MG63 (cell line): Measurements from ENCODE around the gene CORO1C. TPM values are rescaled to one million over a fixed set of nuclear protein-coding genes. Genes with fewer than 3 reads are reported as not detected.

Source experiments
- DNase-seq: peaks from one replicate; pipeline ENCODE4 v3.0.0-alpha.2; 2020
- H3K27me3 ChIP-seq: fragments of 250-450 bp; sonication (Bioruptor Pico); 2 replicates; pipeline ENCODE4 v1.5.1; 2020; ENCODE audit warnings: mild to moderate bottlenecking, moderate library complexity
- H3K36me3 ChIP-seq: fragments of 250-450 bp; sonication (Bioruptor Pico); 2 replicates; pipeline ENCODE4 v1.5.1; 2020; ENCODE audit warnings: mild to moderate bottlenecking, moderate library complexity
- H3K4me3 ChIP-seq: fragments of 250-450 bp; sonication (Bioruptor Pico); 2 replicates; pipeline ENCODE4 v1.5.1; 2020; ENCODE audit warnings: mild to moderate bottlenecking, moderate library complexity
- H3K9me3 ChIP-seq: fragments of 250-450 bp; sonication (Bioruptor Pico); 2 replicates; pipeline ENCODE4 v1.5.1; 2020; ENCODE audit warnings: mild to moderate bottlenecking, moderate library complexity
- total RNA-seq: library from RNA; depleted of rRNA; stranded (reverse); fragments of >200 nt; shearing (Covaris generic); gene quantifications from 2 replicates; pipeline ENCODE4 v1.2.3, GENCODE V29; 2014; ENCODE audit warnings: low replicate concordance

The CORO1C gene
- total RNA-seq, 1 experiment from 2014 or later = 229 TPM

- H3K9me3 ChIP-seq = no peaks in the 10 kb centered on the region
- no peaks in the 10 kb centered on the region for H3K27me3 ChIP-seq
- peak overlapping the region; percentile 87 for H3K4me3 ChIP-seq
- no peak for DNase-seq
- peaks cover 19% of the 10 kb centered on the region for H3K36me3 ChIP-seq
Observed at GRCh38 chr12:108732489-108733229, 1.3 kb upstream of the CORO1C start.

GRCh38 chr12:108731866-108732461, 646 bp upstream of the CORO1C start:
- Histone ChIP-seq H3K36me3 (peaks cover 26% of the 10 kb centered on the region), H3K27me3 (no peaks in the 10 kb centered on the region), H3K4me3 (peak overlapping the region; percentile 87), H3K9me3 (no peaks in the 10 kb centered on the region)
- peak; percentile 97 for DNase-seq

- H3K36me3 ChIP-seq = peaks cover 31% of the 10 kb centered on the region
- no peaks in the 10 kb centered on the region for H3K27me3 ChIP-seq
- H3K9me3 ChIP-seq = no peaks in the 10 kb centered on the region
- H3K4me3 ChIP-seq = peak overlapping the region; percentile 87
- peak; percentile 94 for DNase-seq
Observed at GRCh38 chr12:108730365-108731104, 783 bp downstream of the CORO1C start.

- no peaks in the 10 kb centered on the region for H3K9me3 ChIP-seq
- H3K36me3 ChIP-seq = peaks cover 35% of the 10 kb centered on the region
- H3K4me3 ChIP-seq = peak overlapping the region; percentile 87
- DNase-seq = no peak
- H3K27me3 ChIP-seq = no peaks in the 10 kb centered on the region
Observed at GRCh38 chr12:108729612-108730364, 1.5 kb downstream of the CORO1C start.

GRCh38 chr12:108728820-108729611, 2.3 kb downstream of the CORO1C start:
- Histone ChIP-seq H3K9me3 (no peaks in the 10 kb centered on the region), H3K4me3 (peak overlapping the region; percentile 87), H3K27me3 (no peaks in the 10 kb centered on the region), H3K36me3 (peaks cover 42% of the 10 kb centered on the region)
- no peak for DNase-seq

- peaks cover 48% of the 10 kb centered on the region for H3K36me3 ChIP-seq
- H3K9me3 ChIP-seq = no peaks in the 10 kb centered on the region
- H3K4me3 ChIP-seq = peak overlapping the region; percentile 87
- no peaks in the 10 kb centered on the region for H3K27me3 ChIP-seq
- no peak for DNase-seq
Observed at GRCh38 chr12:108727868-108728735, 3.2 kb downstream of the CORO1C start.

GRCh38 chr12:108727161-108727560, 4.2 kb downstream of the CORO1C start:
- Histone ChIP-seq H3K27me3 (no peaks in the 10 kb centered on the region), H3K9me3 (no peaks in the 10 kb centered on the region), H3K4me3 (peak overlapping the region; percentile 87), H3K36me3 (peaks cover 48% of the 10 kb centered on the region)
- DNase-seq = no peak

GRCh38 chr12:108724890-108725151, 6.5 kb downstream of the CORO1C start:
- Histone ChIP-seq H3K36me3 (peaks cover 52% of the 10 kb centered on the region), H3K9me3 (no peaks in the 10 kb centered on the region), H3K27me3 (no peaks in the 10 kb centered on the region), H3K4me3 (no peak overlapping the region)
- DNase-seq = no peak

GRCh38 chr12:108724054-108724889, 7.0 kb downstream of the CORO1C start:
- Histone ChIP-seq H3K9me3 (no peaks in the 10 kb centered on the region), H3K27me3 (no peaks in the 10 kb centered on the region), H3K4me3 (no peak overlapping the region), H3K36me3 (peaks cover 54% of the 10 kb centered on the region)
- DNase-seq = peak; percentile 31

GRCh38 chr12:108722992-108723766, 8.1 kb downstream of the CORO1C start:
- Histone ChIP-seq H3K4me3 (no peak overlapping the region), H3K9me3 (no peaks in the 10 kb centered on the region)

GRCh38 chr12:108722463-108722862, 8.9 kb downstream of the CORO1C start:
- DNase-seq = no peak
- no peaks in the 10 kb centered on the region for H3K9me3 ChIP-seq
- peak overlapping the region; percentile 1; the same call in 1 of the 2 replicates for H3K4me3 ChIP-seq
- H3K36me3 ChIP-seq = peaks cover 47% of the 10 kb centered on the region
- H3K27me3 ChIP-seq = no peaks in the 10 kb centered on the region

More at GRCh38 chr12:108722992-108723766, 8.1 kb downstream of the CORO1C start:
- Histone ChIP-seq H3K27me3 (no peaks in the 10 kb centered on the region), H3K36me3 (peaks cover 47% of the 10 kb centered on the region)
- peak; percentile 63 for DNase-seq

- peaks cover 47% of the 10 kb centered on the region for H3K36me3 ChIP-seq
- H3K4me3 ChIP-seq = no peak overlapping the region
- DNase-seq = no peak
- H3K27me3 ChIP-seq = no peaks in the 10 kb centered on the region
- no peaks in the 10 kb centered on the region for H3K9me3 ChIP-seq
Observed at GRCh38 chr12:108721824-108722223, 9.5 kb downstream of the CORO1C start.

- peak; percentile 43 for DNase-seq
- no peaks in the 10 kb centered on the region for H3K9me3 ChIP-seq
- no peaks in the 10 kb centered on the region for H3K27me3 ChIP-seq
- H3K4me3 ChIP-seq = no peak overlapping the region
- H3K36me3 ChIP-seq = peaks cover 52% of the 10 kb centered on the region
Observed at GRCh38 chr12:108720757-108721514, 10.4 kb downstream of the CORO1C start.
